GM19239 (cell line): ENCODE data around the gene GPT2.

Source experiments
- DNase-seq: peaks from one replicate; pipeline ENCODE4 v3.0.0; 2011; ENCODE audit warnings: low spot score; ENCODE audit not compliant: insufficient read length
- FAIRE-seq: peaks from 2 replicates; lab custom pipeline; 2011; peaks lifted over from hg19 to GRCh38; lab: Jason Lieb, UNC

The GPT2 gene

GRCh38 chr16:46895399-46896313 is 11.5 kb downstream of the GPT2 start:
- no peak for DNase-seq
- no peak for FAIRE-seq

- DNase-seq: no peak
Measured at GRCh38 chr16:46896314-46896968, 12.3 kb downstream of the GPT2 start.

GRCh38 chr16:46897471-46897870 is 13.3 kb downstream of the GPT2 start:
- no peak for FAIRE-seq
- DNase-seq: no peak

More at GRCh38 chr16:46896314-46896968, 12.3 kb downstream of the GPT2 start:
- no peak for FAIRE-seq

GRCh38 chr16:46898006-46898405 is 13.8 kb downstream of the GPT2 start:
- DNase-seq: no peak
- no peak for FAIRE-seq

GRCh38 chr16:46899443-46900143 is 15.4 kb downstream of the GPT2 start:
- no peak for DNase-seq
- no peak for FAIRE-seq

GRCh38 chr16:46900455-46901235 is 16.5 kb downstream of the GPT2 start:
- FAIRE-seq (no peak), DNase-seq (no peak)

GRCh38 chr16:46901709-46902108 is 17.5 kb downstream of the GPT2 start:
- FAIRE-seq (no peak), DNase-seq (no peak)

- DNase-seq (no peak), FAIRE-seq (no peak)
Measured at GRCh38 chr16:46903255-46903905, 19.2 kb downstream of the GPT2 start.

GRCh38 chr16:46904471-46904870 is 20.3 kb downstream of the GPT2 start:
- DNase-seq: no peak
- no peak for FAIRE-seq

GRCh38 chr16:46906360-46907060 is 22.3 kb downstream of the GPT2 start:
- DNase-seq (no peak), FAIRE-seq (no peak)

- no peak for DNase-seq
- no peak for FAIRE-seq
Measured at GRCh38 chr16:46907061-46907774, 23.1 kb downstream of the GPT2 start.

GRCh38 chr16:46908540-46909372 is 24.6 kb downstream of the GPT2 start:
- DNase-seq: peak; percentile 57
- FAIRE-seq: peak; percentile 94

GRCh38 chr16:46911038-46911437 is 26.9 kb downstream of the GPT2 start:
- FAIRE-seq (peak; percentile 90), DNase-seq (peak; percentile 44)

- FAIRE-seq: no peak
Measured at GRCh38 chr16:46911650-46912049, 27.5 kb downstream of the GPT2 start.

GRCh38 chr16:46914556-46915201 is 30.5 kb downstream of the GPT2 start:
- no peak for FAIRE-seq
- no peak for DNase-seq

More at GRCh38 chr16:46911650-46912049, 27.5 kb downstream of the GPT2 start:
- DNase-seq: no peak

GRCh38 chr16:46915483-46916025 is 31.4 kb downstream of the GPT2 start:
- DNase-seq (no peak), FAIRE-seq (peak; percentile 44)

GRCh38 chr16:46916980-46917379 is 32.8 kb downstream of the GPT2 start:
- no peak for DNase-seq
- FAIRE-seq: peak; percentile 84
